GM18505 (cell line): ENCODE data around the gene SH2B3.
A peak's percentile ranks its signal among the peaks of the same experiment; 100 is the strongest.
"Not testable (repeated sequence)": the region's sequence is repeated elsewhere in the genome, so short reads cannot be mapped to it uniquely, and the experiment has no call there.

Experiments
- ATAC-seq: cut with Tn5 transposase; IDR thresholded peaks from one replicate; pipeline ENCODE4 v1.9.1; 2021; ENCODE audit not compliant: unreplicated experiment
- POLR2A ChIP-seq: IDR thresholded peaks from 4 replicates; pipeline ENCODE4 v1.6.1; 2011; ENCODE audit warnings: borderline replicate concordance; ENCODE audit not compliant: insufficient read depth, insufficient read length; ENCODE audit errors: extremely low read depth

SH2B3 gene

DNA sequence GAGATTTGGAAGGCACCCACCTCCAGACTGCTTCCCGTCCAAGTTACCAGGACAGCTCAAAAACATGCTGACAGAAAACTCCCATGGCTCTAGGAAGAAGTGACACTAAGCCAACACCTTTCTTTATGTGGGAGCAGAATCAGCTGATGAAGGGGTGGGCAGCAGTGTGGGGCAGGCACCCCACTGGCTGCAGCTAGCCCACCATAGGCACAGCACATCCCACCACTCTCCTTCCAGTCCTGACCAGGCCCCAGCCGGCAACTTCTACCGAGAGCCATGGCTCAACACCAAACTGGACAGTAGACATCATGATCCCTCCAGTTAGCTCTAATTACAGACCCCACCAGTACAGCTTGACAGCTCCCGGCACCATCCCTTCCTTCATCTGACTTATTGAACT, 45.0 kb downstream of the SH2B3 start:
- TF ChIP-seq POLR2A: no peak
- ATAC-seq: no peak

DNA sequence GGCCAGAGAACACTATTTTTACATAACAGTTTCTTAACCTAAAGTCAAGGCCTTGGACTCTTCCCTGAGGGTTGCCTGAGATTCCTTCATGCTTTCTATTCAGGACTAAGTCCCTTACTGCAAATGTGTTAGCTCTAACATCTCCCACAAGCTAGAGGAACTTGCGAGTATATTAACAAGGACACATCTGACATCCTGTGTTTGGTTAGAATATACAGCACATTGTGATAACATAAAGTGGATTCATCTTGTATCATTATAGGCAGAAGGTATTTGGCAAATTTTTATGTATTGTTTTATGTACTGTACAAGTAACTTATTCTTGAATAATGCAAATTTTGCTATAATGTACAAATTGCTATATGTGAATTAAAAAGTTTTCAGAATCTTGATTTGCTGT, 45.5 kb downstream of the SH2B3 start:
- no peak for TF ChIP-seq POLR2A
- no peak for ATAC-seq

DNA sequence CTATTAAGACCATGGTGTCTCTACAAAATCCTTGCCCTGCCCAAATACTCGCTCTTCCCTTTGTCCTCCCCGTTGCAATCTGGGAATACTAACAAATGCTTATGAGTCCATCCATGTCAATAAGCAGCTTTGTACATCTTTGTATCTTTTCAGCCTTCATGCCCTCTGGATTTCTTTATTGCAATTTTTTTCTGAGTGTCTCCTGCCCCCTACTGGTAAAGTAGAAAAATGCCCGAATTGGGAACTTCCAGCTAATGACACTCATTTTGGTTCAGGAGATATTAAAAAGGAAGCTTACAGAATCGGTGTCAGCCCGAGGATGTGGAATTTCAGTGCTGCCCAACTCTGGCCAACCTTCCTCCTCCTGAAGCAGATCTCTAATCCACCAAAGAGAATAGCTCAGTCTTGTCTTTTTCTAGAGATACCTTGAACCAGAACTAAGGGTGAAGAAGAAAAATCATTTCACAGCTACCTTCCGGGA, 46.0 kb downstream of the SH2B3 start:
- no peak for ATAC-seq
- TF ChIP-seq POLR2A: no peak

DNA sequence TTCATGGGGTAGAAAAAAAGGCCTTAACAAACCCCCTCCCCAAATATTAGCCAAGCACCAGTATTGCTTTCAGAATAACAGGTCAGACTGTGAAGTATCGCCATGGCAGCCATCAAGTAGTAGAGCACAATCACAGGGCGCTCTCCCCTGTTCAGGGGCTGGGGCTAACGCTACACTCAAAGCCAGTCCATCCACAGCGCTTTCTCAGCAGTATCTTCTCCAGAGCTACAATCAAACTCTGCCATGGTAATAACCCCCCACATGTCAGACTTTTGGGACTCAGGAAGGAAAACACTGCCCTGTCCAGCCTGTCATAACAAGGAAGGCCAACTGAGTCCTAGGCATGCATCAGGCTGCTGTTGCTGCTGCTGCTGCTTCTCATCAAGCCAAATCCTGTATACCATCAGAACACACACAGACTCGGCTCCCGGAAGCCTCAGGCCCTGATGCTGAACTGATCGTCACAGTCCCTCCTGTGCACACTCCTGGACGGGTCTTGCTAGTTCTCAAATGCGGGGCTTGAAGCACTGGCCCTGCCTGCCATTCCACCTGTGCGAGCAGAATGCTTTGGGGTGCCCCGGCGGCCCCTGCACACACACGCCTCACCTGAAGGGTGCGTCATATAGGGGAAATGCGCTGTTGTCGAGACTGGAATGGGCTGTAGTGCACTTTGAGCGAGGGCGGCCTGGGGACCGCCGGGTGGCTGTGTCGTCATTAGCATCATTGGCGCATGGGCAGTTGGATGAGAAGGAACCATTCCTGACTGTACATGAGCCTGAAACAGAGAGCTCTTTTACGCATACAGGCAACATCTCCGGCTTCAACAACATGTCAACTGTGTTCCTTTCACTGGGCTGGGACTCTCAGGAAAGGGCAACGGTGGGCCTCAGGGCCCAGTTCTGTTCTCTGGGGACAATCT, 47.6 kb downstream of the SH2B3 start:
- TF ChIP-seq POLR2A: peak; percentile 18
- no peak for ATAC-seq

DNA sequence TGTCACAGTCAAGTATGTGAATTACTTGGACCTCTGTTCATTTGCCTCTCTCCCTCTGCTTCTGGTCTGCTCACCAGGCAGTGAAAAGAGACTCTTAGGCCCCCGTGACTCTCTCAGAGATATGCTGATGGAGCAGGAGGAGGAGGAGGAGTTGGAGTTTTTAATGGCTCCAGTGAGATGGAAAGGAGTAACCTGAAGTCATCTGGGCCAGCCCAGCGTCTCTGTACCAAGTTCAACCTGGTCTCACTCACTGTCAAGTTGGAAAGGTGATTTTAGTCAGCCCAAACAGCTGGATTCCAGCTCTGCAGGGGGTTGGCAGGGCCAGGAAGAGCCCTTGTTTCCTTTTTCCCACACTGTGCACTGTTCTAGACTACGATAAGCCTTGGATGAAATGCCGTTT, 48.6 kb downstream of the SH2B3 start:
- ATAC-seq: no peak
- no peak for TF ChIP-seq POLR2A

DNA sequence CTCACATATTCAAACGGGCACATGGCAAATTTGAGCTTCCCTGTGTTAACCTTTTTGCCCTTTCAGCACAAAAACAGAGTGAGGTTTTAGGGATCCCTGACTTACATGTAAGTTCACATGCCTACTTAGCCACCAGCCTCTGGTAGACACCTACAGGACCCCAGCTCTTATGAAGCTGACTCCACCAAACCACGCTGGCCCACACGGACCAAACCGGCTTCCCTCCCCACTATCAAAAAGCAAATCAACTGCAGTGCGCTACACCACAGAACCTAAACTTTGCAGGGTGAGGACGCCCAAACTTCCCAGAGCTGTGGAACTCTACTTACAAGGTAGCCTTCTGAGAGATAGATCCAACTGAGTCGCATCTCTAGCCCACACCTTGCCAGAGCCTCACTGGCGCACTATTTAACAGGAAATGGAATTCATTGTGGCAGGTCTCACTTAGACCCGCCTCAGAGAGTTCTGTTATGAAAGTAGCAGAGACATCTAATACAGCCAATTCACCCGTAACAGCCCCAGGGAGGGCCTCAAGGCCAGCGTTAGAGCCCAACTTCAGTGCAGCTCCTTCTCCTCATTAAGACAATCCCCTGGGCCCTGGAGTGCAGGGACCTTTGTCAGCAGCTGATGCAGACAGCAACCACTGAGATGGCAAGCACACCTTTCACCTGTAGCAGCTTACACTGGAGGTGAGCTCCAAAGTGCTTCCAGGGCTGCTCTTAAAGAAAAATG, 49.2 kb downstream of the SH2B3 start:
- no peak for TF ChIP-seq POLR2A
- ATAC-seq: no peak

- ATAC-seq: no peak
- TF ChIP-seq POLR2A: no peak
Observed at GRCh38 chr12:111455448-111456320, 50.0 kb downstream of the SH2B3 start.

- TF ChIP-seq POLR2A: no peak
- ATAC-seq: no peak
Observed at GRCh38 chr12:111457071-111457470, 51.3 kb downstream of the SH2B3 start.

GRCh38 chr12:111457577-111457976, 51.9 kb downstream of the SH2B3 start:
- no peak for TF ChIP-seq POLR2A
- ATAC-seq: no peak

DNA sequence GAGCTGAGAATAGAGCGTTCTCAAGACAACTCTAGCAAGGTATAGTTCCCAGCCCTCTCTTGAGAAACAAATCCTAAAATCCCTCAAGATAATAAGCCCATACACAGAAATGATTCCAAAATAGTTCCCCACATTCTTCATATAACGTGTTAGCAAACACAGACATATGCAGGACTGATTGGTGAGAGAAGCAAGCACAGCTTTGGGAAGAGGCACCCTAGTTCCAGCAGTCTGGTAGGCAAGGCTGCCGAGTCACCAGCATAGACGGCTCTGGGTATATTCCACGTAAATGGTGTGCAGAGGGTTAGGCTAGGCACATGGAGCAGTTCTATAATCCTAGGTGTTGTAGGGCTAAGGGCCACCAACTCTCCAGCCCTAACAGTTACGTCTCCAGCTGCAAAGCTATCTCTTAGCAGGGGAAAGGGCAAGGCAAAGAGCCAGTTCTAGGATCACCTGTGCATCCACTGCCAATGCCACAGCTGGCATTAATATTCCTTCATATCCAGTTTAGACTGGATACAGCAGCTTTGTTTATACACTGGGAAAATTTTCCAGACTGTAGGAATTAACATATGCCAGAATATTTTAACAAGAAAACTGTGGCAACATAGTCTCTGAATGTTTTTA, 52.9 kb downstream of the SH2B3 start:
- no peak for TF ChIP-seq POLR2A
- ATAC-seq: no peak

- not testable (repeated sequence) for ATAC-seq
Observed at GRCh38 chr12:111460111-111460510, 54.4 kb downstream of the SH2B3 start.

- no peak for ATAC-seq
- no peak for TF ChIP-seq POLR2A
Observed at GRCh38 chr12:111462210-111462769, 56.6 kb downstream of the SH2B3 start.
